GM19438 (cell line): ENCODE measurements around the gene HPDL.
"Not testable (repeated sequence)": the region's sequence is repeated elsewhere in the genome, so short reads cannot be mapped to it uniquely, and the experiment has no call there.

Source experiments
- ATAC-seq: cut with Tn5 transposase; IDR thresholded peaks from one replicate; pipeline ENCODE4 v1.9.1; 2021; ENCODE audit warnings: low read depth; ENCODE audit not compliant: unreplicated experiment

Gene HPDL

GRCh38 chr1:45348966-45349677, 22.4 kb downstream of the HPDL start:
- no peak for ATAC-seq

- ATAC-seq: no peak
Measured at GRCh38 chr1:45351508-45351907, 24.8 kb downstream of the HPDL start.

GRCh38 chr1:45353685-45354084, 27.0 kb downstream of the HPDL start:
- no peak for ATAC-seq

- ATAC-seq: no peak
Measured at GRCh38 chr1:45354838-45355237, 28.1 kb downstream of the HPDL start.

GRCh38 chr1:45355683-45356082, 29.0 kb downstream of the HPDL start:
- ATAC-seq: no peak

- no peak for ATAC-seq
Measured at GRCh38 chr1:45356186-45356585, 29.5 kb downstream of the HPDL start.

GRCh38 chr1:45359882-45360513, 33.3 kb downstream of the HPDL start:
- no peak for ATAC-seq

GRCh38 chr1:45360981-45361380, 34.3 kb downstream of the HPDL start:
- not testable (repeated sequence) for ATAC-seq

GRCh38 chr1:45364294-45364693, 37.6 kb downstream of the HPDL start:
- ATAC-seq: no peak

GRCh38 chr1:45365051-45365450, 38.4 kb downstream of the HPDL start:
- no peak for ATAC-seq

GRCh38 chr1:45370575-45370974, 43.9 kb downstream of the HPDL start:
- ATAC-seq: no peak

- no peak for ATAC-seq
Measured at GRCh38 chr1:45373573-45373972, 46.9 kb downstream of the HPDL start.

GRCh38 chr1:45375104-45376090, 48.7 kb downstream of the HPDL start:
- ATAC-seq: no peak

GRCh38 chr1:45378184-45378583, 51.5 kb downstream of the HPDL start:
- no peak for ATAC-seq
